ENCODE data around the gene C2orf92.

DNA sequence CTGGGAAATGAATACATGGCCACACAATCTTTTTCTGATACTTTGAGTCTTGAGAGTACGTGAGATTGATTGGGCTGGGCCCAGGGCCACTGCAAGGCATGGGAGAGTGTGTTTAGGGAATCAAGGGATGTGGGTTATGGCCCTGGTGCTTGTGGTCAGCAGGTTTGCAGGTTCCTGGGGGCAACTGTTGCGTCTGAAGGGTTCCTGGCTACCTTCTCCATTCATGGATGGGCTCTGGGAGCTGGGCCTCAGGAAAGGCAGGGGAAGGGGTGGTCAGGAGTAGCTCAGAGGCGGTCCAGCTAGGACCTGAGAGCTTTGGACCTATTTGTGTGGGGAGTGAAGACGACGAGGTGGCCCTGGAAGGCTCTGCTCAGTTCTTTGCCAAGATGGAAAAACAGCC lies 35.5 kb downstream of the C2orf92 start:
- TF ChIP-seq POLR2A (IDR thresholded peaks at IDR 0.05): no peak
- TF ChIP-seq, protein P1, sequence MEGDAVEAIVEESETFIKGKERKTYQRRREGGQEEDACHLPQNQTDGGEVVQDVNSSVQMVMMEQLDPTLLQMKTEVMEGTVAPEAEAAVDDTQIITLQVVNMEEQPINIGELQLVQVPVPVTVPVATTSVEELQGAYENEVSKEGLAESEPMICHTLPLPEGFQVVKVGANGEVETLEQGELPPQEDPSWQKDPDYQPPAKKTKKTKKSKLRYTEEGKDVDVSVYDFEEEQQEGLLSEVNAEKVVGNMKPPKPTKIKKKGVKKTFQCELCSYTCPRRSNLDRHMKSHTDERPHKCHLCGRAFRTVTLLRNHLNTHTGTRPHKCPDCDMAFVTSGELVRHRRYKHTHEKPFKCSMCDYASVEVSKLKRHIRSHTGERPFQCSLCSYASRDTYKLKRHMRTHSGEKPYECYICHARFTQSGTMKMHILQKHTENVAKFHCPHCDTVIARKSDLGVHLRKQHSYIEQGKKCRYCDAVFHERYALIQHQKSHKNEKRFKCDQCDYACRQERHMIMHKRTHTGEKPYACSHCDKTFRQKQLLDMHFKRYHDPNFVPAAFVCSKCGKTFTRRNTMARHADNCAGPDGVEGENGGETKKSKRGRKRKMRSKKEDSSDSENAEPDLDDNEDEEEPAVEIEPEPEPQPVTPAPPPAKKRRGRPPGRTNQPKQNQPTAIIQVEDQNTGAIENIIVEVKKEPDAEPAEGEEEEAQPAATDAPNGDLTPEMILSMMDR (IDR thresholded peaks at IDR 0.05): no peak

All from vagina (tissue), 2 donors.